GM23338 (cell line): Measurements from ENCODE around the gene EP400. TPM values are rescaled to one million over a fixed set of nuclear protein-coding genes. Genes with fewer than 3 reads are reported as not detected.
A peak's percentile ranks its signal among the peaks of the same experiment; 100 is the strongest.

Source experiments
- ATAC-seq: fragments of 200-7000 bp; cut with Tn5 transposase; 3 replicates; pipeline ENCODE4 v1.9.1; 2020
- DNase-seq: peaks from one replicate; pipeline ENCODE4 v3.0.0-alpha.2; 2015; ENCODE audit warnings: low spot score
- H2AFZ ChIP-seq: fragments of 200-600 bp; sonication (generic); 2 replicates; pipeline ENCODE4 v1.8.0; 2016; ENCODE audit warnings: antibody characterized with exemption, mild to moderate bottlenecking, moderate library complexity
- H3F3A ChIP-seq: fragments of 200-600 bp; sonication (generic); replicated peaks from 2 replicates; pipeline ENCODE4 v1.8.0; 2017; ENCODE audit warnings: antibody characterized with exemption, mixed run types, low read depth
- H3K27ac ChIP-seq: fragments of 200-600 bp; sonication (generic); 2 replicates; pipeline ENCODE4 v1.6.1; 2016; ENCODE audit warnings: low read depth
- H3K27me3 ChIP-seq: fragments of 200-600 bp; sonication (generic); 2 replicates; pipeline ENCODE4 v1.8.0; 2016; ENCODE audit warnings: mild to moderate bottlenecking, mixed run types, moderate library complexity; ENCODE audit not compliant: insufficient read depth
- H3K36me3 ChIP-seq: fragments of 200-600 bp; sonication (generic); 2 replicates; pipeline ENCODE4 v1.8.0; 2016; ENCODE audit warnings: mild to moderate bottlenecking; ENCODE audit not compliant: insufficient read depth
- H3K4me1 ChIP-seq: fragments of 200-600 bp; sonication (generic); 2 replicates; pipeline ENCODE4 v1.8.0; 2016; ENCODE audit warnings: mild to moderate bottlenecking, moderate library complexity; ENCODE audit not compliant: insufficient read depth
- H3K4me2 ChIP-seq: fragments of 200-600 bp; sonication (generic); 2 replicates; pipeline ENCODE4 v1.7.1; 2017; ENCODE audit warnings: mixed run types
- H3K4me3 ChIP-seq: fragments of 200-600 bp; sonication (generic); 2 replicates; pipeline ENCODE4 v1.6.1; 2016; ENCODE audit warnings: mixed run types
- H3K79me2 ChIP-seq: fragments of 200-600 bp; sonication (generic); replicated peaks from 2 replicates; pipeline ENCODE4 v1.8.0; 2017; ENCODE audit warnings: mild to moderate bottlenecking; ENCODE audit not compliant: insufficient read depth
- H3K9me2 ChIP-seq: fragments of 200-600 bp; sonication (generic); 2 replicates; pipeline ENCODE4 v1.8.0; 2017; ENCODE audit not compliant: insufficient read depth
- H4K20me1 ChIP-seq: fragments of 200-600 bp; sonication (generic); replicated peaks from 2 replicates; pipeline ENCODE4 v1.8.0; 2017; ENCODE audit warnings: mild to moderate bottlenecking; ENCODE audit not compliant: insufficient read depth
- H3K27ac Mint-ChIP-seq: 2 replicates; pipeline ENCODE4 v1.8.0; 2020; ENCODE audit warnings: inconsistent platforms, mild to moderate bottlenecking, moderate library complexity, mixed read lengths
- H3K27me3 Mint-ChIP-seq: 3 replicates; pipeline ENCODE4 v1.8.0; 2022; ENCODE audit warnings: low read depth, mild to moderate bottlenecking, moderate library complexity, mixed read lengths, inconsistent platforms; ENCODE audit not compliant: insufficient read depth, poor library complexity
- H3K36me3 Mint-ChIP-seq: 3 replicates; pipeline ENCODE4 v1.8.0; 2021; ENCODE audit warnings: low read depth, mild to moderate bottlenecking, inconsistent platforms, moderate library complexity, mixed read lengths
- H3K4me1 Mint-ChIP-seq: 3 replicates; pipeline ENCODE4 v1.8.0; 2020; ENCODE audit warnings: mild to moderate bottlenecking, inconsistent platforms, mixed read lengths
- H3K4me3 Mint-ChIP-seq: 3 replicates; pipeline ENCODE4 v1.8.0; 2021; ENCODE audit warnings: moderate library complexity, mild to moderate bottlenecking, inconsistent platforms, mixed read lengths
- H3K9me3 Mint-ChIP-seq: 3 replicates; pipeline ENCODE4 v1.8.0; 2020; ENCODE audit warnings: moderate library complexity, mild to moderate bottlenecking, inconsistent platforms, mixed read lengths
- CTCF ChIP-seq, 2 experiments: fragments of 200-600 bp in 1 of 2; sonication (generic) in 1 of 2; conservative IDR thresholded peaks; 2 replicates each; pipeline versions ENCODE4 v1.5.1 to v1.6.1; 2016 to 2017; ENCODE audit warnings: antibody characterized with exemption in 2 of 2, low read depth in 2 of 2, mild to moderate bottlenecking in 2 of 2, moderate library complexity in 1 of 2
- ETS1 ChIP-seq: IDR thresholded peaks from 2 replicates; pipeline ENCODE4 v1.6.1; 2016; ENCODE audit warnings: antibody characterized with exemption
- EZH2 ChIP-seq: fragments of 200-600 bp; sonication (generic); IDR thresholded peaks from one replicate; pipeline ENCODE4 v1.8.0; 2017; ENCODE audit warnings: antibody characterized with exemption, mild to moderate bottlenecking, low read depth; ENCODE audit not compliant: unreplicated experiment
- EZH2phosphoT487 ChIP-seq: fragments of 200-600 bp; sonication (generic); IDR thresholded peaks from one replicate; pipeline ENCODE4 v1.8.1; 2018; ENCODE audit warnings: antibody characterized with exemption; ENCODE audit not compliant: unreplicated experiment
- JUNB ChIP-seq: IDR thresholded peaks from one replicate; pipeline ENCODE4 v1.6.1; 2016; ENCODE audit warnings: antibody characterized with exemption; ENCODE audit not compliant: unreplicated experiment
- NANOG ChIP-seq: IDR thresholded peaks from 2 replicates; pipeline ENCODE4 v1.6.1; 2016; ENCODE audit warnings: antibody characterized with exemption, borderline replicate concordance
- REST ChIP-seq: IDR thresholded peaks from one replicate; pipeline ENCODE4 v1.6.1; 2018; ENCODE audit warnings: antibody characterized with exemption; ENCODE audit not compliant: unreplicated experiment
- STAT1 ChIP-seq: IDR thresholded peaks from one replicate; pipeline ENCODE4 v1.6.1; 2016; ENCODE audit warnings: antibody characterized with exemption; ENCODE audit not compliant: unreplicated experiment
- ZNF114 ChIP-seq: fragments of 250-450 bp; sonication (Bioruptor Pico); IDR thresholded peaks from 2 replicates; pipeline ENCODE4 v1.5.0; 2020; ENCODE audit warnings: mild to moderate bottlenecking, moderate library complexity
- ZNF331 ChIP-seq: fragments of 250-450 bp; sonication (Bioruptor Pico); IDR thresholded peaks from 2 replicates; pipeline ENCODE4 v1.5.0; 2020; ENCODE audit warnings: low read depth, mild to moderate bottlenecking, moderate library complexity
- polyA plus RNA-seq: library from polyadenylated mRNA; unstranded; fragments of >200 nt; fragmentation: Nextera tagmentation; extraction: Ambion mirVana; gene quantifications from 2 replicates; pipeline ENCODE4 v1.2.1, GENCODE V29; 2016
- total RNA-seq: library from RNA; depleted of rRNA; stranded (reverse); fragments of >200 nt; shearing (Covaris generic); gene quantifications from 2 replicates; pipeline ENCODE4 v1.2.3, GENCODE V29; 2014

Gene EP400
- total and polyA plus RNA-seq, 2 experiments from 2014 or later: 26.3 to 57.2 TPM

- no peak for TF ChIP-seq REST
Measured at GRCh38 chr12:131947482-131948027, 2.2 kb upstream of the EP400 start (continued).

- peaks cover 28% of the 10 kb centered on the region for H3K36me3 Mint-ChIP-seq
- H3K4me3 Mint-ChIP-seq: no peak overlapping the region
- Histone ChIP-seq H3K4me2 (no peak overlapping the region), H3K4me3 (no peak overlapping the region), H4K20me1 (peaks cover 16% of the 10 kb centered on the region), H3K27me3 (no peaks in the 10 kb centered on the region), H3K36me3 (peaks cover 7% of the 10 kb centered on the region; the same call in 1 of the 2 replicates), H3K79me2 (peaks cover 29% of the 10 kb centered on the region), H2AFZ (no peak overlapping the region), H3K9me2 (no peaks in the 10 kb centered on the region), H3K27ac (0 out of 2 replicates have a peak overlapping the region, but pooled peaks have one; percentile 79), H3K4me1 (peaks cover 12% of the 10 kb centered on the region), H3F3A (peaks cover 22% of the 10 kb centered on the region)
- peaks cover 12% of the 10 kb centered on the region for H3K27me3 Mint-ChIP-seq
- DNase-seq: no peak
- peaks cover 8% of the 10 kb centered on the region for H3K4me1 Mint-ChIP-seq
- peaks cover 4% of the 10 kb centered on the region; the same call in 1 of the 3 replicates for H3K9me3 Mint-ChIP-seq
- H3K27ac Mint-ChIP-seq: no peak overlapping the region
- no peak for ATAC-seq
- no peak for TF ChIP-seq JUNB
- TF ChIP-seq ETS1: no peak
- no peak for TF ChIP-seq CTCF (conservative IDR thresholded peaks at IDR 0.05; ENCODE audit: low read depth in 2 of 2)
- TF ChIP-seq EZH2phosphoT487: no peak
- no peak for TF ChIP-seq NANOG
- TF ChIP-seq ZNF114 (CRISPR knock-in tag): no peak
- TF ChIP-seq ZNF331 (CRISPR knock-in tag): no peak
- TF ChIP-seq STAT1: no peak
- TF ChIP-seq EZH2: no peak
- TF ChIP-seq REST: no peak
Measured at GRCh38 chr12:131948166-131948712, 1.5 kb upstream of the EP400 start.
